HG02885 (cell line): ENCODE measurements around the gene MRPS9.

Experiments
- ATAC-seq: cut with Tn5 transposase; IDR thresholded peaks from one replicate; pipeline ENCODE4 v1.9.1; 2021; ENCODE audit warnings: mild to moderate bottlenecking; ENCODE audit not compliant: unreplicated experiment, poor library complexity

MRPS9 gene

DNA sequence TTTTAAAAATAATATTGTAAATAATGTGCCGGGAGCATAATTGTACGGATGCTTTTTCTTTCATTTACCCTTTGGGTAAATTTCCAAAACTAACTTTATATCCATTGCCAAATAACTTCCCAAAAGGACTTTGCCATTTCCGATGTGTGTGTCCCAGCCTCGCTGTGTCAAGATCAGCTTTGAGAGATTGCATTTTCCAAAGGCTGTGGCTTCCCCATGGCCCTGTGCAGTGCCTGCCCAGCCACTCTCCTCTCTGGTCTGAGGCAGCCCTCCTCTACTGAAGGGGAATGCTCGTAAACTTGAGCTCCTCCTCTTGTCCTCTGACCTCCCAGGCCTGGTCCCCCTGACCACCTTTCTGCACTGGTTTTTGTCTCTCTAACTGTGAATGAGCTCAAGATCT is 78.5 kb downstream of the MRPS9 start:
- ATAC-seq, result no peak

DNA sequence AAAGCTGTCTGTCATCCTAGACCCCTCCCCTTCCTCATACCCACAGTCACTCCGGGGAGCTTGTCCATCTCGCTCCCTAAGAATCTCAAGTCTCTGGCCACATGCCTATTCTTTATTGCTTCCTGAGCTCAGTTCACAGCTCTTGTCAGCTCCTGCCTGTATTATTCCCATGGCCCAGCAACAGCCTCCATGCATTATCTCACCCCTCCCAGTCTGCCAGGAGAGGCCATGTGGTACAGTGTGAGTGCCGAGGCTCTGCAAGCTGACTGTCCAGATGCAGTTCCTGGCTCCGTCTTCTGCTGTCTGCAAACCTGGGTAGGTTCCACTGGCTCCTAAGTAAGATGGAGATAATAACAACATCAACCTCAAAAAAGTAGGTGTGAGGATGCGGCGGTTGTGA is 79.7 kb downstream of the MRPS9 start:
- no peak for ATAC-seq

DNA sequence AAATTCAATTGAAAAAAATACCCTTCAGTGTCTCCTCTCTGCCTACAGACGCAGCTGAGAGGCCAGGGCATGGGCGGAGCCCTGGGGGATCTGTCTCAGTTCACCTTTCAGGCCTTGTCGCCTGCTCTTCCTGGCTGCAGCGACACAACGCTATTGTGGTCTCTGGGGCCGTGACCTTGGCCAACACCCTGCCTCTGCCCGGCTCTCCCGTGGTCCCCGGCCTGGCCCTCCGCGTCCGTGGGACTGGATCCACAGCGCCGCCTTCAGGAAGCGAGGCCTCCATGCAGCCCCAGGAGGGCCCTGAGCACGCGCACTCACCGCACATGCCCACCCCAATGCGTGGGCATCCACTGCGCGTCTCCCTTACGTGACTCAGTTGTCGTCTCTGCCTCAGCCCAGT is 81.1 kb downstream of the MRPS9 start:
- ATAC-seq, result no peak

DNA sequence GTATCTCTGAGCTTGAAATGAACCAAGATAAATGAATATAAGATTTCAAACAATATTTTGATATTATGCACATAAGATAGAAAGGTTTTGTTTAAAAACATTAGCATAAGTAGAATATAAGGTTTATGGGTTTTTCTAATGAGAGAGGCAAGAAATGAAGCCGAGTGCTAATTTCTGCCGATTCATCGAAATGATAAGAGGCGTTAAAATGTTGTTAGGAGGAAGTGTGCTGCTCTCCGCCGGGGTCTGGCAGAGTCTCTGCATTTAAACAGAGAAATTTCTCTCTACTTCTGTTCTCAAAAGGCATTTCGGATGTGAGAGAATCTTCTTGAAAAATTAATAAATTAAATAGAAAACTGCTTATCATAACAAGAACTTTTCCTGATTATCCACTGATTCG is 83.6 kb downstream of the MRPS9 start:
- no peak for ATAC-seq

DNA sequence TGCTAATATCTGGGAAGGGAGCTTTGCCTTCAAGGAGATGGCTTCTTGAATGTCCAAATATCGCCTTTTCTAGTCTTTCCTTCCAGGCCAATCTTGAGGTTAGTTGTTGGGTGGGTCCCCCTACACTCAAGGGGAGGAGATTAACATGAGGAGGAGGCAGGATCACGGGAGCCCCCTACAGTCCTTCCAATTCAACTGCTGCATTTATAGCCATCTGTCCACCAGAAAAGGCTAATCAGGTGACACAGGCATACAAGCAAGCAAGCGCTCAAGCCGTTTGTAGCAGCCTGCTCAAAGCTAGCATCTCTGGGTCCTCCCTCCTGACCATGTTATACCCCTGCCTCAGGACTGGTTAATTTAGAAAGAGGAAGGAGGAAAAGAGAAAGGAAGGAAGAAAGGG is 87.6 kb downstream of the MRPS9 start:
- ATAC-seq, result no peak

DNA sequence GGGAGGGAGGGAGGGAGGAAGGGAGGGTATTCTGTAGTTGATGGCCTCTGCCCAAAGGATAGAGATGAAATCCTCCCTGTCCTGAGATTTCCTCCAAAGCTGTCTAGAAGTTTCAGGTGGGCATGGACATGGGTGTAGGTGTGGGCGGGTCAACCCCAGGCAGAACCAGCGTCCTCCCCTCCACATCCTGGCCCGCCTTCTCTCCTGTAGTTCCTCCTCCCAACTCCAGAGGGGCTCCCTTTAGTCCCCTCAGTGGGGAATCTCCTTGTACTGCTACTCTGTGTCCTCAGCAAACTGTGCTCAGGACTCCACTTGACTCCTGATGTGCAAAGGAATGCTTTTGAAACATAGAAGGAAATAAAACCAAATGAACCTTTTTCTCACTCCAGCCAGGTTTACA is 88.1 kb downstream of the MRPS9 start:
- ATAC-seq, result no peak

DNA sequence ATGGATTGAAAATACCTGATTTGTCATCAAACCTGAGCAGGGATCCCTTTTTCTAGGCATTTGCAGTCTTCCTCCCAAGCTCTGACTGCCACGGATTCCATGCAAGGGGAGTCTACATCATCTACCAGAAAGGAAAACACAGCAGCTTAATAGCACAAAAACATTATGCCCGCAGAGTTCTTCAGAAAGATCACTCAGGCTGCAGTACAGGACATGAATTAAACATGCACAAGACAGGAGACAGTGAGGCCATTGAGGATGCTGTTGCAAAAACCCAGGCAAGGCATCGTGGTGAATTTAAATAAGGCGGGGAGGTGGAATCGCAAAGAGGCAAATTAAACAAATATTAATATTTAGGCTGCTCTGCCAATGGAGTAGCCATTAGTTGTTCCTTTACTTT is 88.5 kb downstream of the MRPS9 start:
- ATAC-seq, result no peak

DNA sequence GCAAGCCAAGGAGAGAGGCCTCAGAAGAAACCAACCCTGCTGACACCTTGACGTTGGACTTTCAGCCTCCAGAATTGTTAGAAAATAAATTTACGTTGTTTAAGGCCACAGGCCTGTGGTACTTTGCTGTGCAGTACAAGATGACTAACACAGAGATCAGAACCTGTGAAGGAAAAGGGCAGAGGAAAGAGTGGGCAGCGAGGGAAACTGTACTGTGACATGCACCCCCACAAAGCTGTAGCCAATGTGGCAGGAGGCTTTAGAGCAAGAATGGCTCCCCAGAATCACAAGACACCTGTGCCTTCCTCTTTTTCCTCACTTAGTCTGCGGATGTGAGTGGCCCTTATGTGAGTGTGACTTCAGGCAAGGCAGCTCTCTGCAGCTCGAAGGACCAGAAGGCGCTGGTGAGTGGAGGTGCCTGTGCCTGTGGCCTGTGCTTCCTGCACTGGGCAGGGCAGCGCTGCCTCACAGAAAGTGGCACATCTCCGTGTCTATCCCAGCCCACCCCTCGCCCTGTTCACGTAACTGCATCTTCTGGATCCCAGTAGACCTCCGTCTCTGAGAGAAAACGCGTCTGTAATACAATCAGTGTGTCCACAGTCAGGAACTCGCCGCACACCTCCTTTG is 89.5 kb downstream of the MRPS9 start:
- no peak for ATAC-seq

DNA sequence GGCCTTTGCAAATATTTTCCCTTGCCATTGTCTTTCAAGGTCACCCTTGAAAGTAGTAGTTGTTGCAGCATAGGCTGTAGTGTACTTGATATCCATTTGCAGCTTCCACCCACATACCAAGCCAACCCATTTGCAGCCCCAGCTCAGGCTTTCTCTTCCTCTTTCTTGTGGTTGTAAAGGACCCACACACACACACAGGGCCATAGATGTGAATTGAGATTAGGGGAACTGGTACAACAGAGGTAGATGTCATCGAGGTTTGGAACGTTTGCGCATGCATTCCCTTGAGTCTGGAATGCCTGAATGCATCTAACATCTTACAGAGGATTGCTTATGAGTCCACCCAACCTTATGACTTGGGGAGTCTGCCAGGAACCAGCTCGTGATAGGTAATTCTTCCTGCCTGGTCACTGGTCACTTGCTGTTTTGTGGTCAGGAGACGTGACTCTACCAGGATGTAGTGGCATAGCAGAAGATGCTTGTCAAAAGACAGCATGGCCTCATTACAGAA is 91.9 kb downstream of the MRPS9 start:
- peak; percentile 98 for ATAC-seq

DNA sequence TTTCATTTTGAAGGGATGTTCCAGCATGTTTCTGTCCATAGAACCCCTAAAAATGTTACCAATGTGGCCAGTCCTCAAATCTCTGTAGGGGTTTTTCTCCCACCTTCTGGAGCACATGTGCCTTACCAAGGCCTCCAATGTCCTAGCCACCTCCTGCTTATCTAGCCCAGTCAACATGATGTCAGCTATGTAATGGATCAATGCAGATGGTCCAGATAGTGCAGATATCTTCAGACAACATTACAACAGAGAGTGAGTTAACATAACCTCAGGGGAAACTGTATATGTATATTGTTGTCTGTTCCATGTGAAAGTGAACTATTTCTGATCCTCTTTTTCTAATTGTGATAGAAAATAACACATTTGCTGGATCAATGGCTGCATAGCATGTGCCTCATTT is 92.7 kb downstream of the MRPS9 start:
- ATAC-seq, result no peak

DNA sequence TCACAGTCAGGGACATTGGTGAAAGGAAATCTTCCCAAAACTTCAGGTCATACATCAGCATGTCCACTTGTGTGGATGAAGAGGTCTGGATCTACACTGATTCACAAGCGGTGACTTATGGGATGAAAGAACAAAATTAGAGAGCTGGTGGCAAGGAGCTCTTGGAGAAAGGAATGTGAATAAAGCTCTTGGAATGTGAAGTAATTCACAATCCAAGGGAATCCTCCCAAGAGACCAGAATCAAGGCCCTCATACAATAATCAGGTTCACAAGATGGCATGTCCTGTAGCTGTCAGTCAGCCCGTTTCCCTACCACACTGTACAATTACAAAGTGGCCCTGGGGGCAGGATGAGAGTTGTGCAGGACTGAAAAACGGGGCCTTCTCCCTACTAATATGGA is 96.2 kb downstream of the MRPS9 start:
- no peak for ATAC-seq

DNA sequence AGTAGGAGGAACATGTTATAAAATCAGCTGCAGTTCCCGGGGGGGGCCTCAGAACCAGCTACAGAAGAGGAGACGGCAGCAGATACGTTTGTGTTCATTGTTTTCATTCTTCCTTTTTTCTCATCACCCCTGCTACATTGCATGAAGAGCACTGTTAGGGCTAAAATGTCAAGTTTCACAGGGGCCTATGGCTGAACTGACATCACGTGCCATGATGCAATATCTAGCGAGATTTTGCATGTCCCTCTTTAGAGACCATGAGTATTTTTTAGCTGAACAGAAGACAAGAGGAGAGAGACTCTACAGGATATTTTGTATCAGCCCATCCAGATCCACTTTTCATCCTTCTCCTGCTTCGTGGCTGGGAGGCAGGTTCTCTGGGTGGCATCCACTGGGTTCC is 97.6 kb downstream of the MRPS9 start:
- no peak for ATAC-seq

DNA sequence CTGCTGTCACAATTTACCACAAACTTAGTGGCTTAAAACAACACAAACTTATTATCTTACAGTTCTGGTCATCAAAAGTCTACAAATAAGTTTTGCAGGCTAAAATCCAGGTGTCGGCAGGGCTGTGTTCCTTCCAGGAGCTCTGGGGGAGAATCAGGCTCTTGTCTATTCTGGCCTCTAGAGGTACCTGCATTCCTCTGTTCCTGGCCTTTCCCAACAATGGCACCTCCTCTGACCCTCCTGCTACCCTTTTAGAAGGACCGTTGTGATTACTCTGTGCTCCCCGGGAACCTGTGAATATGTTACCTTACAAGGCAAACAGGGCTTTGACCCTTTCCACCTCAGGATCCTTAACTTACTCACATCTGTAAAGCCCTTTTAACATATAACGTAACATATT is 98.5 kb downstream of the MRPS9 start:
- no peak for ATAC-seq

DNA sequence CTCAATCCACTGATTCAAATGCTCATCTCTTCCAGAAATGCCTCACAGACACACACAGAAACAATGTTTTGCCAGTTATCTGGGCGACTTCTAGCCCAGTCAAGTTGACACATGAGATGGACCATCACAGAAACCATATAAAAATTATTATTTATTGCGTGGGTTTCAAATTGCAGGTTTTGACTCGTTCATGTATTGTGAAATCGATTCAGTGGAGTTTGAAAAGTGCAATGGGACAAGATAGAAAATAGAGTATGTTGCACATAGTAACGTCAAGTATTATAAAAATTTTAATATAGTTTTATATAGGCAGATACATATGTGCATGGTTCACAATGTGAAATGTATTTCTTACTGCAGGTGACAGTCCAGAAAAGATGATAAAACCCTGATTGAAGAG is 100.8 kb downstream of the MRPS9 start:
- ATAC-seq, result no peak

DNA sequence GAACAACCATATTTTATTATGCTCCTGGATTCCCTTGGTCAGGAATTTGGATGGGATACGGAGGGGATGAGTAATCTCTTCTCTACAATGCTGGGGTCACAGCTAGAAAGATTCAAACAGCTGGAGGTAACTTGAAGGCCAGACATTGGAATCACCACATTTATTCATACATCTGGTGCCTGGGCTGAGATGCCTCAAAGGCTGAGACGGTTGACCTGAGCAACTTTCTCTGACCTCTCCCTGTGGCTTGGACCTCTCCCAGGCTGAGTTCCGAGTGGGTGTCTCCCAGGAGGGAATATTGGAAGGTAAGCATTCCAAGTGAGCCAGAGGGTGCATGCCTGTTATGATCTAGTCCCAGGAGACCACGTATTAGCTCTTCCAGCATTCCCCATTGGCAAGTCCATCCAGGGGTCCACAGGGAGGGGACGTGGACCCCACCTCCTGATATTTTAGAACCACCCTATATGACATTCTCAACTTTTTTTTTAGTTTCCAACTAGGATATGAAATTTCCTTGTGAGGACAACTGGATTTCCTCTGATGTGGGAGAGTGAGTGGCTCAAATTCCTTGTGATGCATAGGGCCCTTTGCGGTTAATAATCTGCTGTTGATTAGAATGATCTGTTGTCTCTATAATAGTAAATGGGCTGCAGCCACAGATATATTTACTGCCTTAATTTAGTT is 101.8 kb downstream of the MRPS9 start:
- no peak for ATAC-seq

DNA sequence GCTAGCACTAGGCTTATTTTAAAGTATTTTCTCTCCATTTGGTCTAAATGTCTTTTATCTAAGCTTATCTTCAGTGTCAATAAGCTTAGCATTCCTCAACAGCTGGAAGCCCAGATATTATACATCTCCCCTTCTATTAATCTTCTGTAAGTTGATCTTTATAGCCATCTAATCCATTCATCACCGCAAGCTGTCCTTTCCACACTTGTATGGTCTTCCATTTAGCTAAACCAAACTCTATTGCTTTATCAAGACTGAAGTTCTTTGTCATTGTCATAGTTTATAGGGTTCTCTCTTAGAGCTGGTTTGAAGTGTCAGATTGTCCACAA is 102.3 kb downstream of the MRPS9 start:
- no peak for ATAC-seq

DNA sequence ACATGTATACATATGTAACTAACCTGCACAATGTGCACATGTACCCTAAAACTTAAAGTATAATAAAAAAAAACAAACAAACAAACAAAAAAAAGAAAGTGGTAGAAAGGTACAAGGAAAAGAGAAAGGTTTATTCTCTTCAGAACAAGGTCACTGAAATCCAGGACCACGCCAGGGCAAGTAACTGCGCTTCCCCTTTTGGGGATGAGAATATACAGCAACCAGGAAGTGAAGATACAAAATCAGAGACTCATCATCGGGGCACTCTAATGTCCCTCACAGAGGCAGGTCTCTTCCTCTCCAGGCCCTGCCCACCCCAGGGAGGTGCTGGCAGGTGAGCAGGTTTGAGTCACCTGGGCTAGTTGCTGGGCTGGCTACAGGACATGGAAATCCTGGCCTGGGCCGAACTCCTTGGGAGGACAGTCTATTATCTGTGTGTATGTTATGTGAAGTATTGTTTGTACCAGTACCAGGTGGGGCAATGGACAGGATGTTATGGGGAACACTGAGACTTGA is 103.3 kb downstream of the MRPS9 start:
- no peak for ATAC-seq

DNA sequence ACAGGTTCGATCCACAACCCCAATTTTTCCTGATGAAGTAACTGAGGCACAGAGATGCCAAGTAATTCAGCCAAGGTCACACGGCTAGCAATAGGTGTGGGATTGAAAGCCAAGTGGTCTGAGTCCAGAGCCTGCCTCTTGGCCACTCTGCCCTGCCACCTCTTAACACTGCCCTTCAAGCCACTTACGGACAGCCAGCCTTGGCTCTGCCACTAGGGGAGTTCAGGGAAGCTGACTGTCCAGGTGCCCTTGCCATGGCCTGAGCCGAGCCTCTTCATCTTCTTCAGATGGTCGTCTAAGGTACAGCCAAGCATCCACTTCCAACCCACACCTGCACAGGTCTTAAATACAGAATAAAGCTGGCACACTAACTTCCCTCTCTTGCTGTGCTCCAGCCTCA is 104.4 kb downstream of the MRPS9 start:
- no peak for ATAC-seq

DNA sequence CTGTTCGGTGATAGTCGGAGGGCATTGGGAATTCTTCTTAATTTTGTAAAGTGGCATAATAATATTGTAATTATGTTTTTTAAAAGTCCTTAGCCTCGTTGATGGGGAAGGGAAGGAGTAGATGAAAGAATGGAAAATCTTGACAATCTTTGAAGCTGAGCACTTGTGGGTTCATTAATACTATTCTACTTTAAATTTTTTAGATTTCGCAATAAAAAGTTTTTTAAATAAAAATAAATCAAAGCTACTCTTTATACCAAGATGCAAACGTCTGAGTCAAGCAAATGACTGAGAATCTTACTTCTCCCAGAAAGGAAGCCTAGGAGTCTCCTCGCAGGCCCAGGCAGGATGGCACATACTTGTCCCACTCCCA is 105.2 kb downstream of the MRPS9 start:
- ATAC-seq, result no peak

DNA sequence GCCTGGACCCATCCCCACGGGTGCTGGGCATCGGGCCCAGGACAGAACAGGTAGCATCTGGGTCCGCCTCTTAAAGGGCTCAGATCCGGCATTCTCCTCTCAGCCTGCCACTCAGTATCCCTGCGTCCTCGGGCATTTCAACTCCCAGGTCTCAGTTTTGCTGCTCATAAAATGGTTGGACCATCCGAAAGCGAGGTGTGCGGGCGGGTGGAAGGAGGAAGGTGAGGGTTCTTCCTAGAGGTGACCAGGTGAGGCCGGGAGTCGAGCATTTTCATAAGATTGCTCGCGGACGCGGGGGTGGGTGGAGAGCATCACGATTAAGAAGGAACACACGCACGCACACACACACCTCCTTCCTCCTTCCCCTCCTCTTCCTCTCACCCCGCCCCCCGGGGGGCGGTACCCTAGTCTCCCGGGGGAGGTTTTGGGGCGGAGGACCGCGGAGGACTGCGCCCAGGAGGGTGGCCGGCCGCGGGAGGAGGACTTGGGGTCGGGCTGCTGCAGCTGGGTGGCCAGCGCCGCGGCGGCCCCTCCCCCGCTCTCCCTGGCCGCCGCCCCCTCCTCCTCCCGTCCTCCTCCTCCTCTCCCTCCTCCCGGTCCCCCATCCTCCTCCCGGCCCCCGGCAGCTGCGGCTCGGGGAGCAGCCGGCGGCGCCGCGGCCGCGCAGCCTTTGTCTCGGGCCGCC is 105.7 kb downstream of the MRPS9 start:
- ATAC-seq, result peak; percentile 65

DNA sequence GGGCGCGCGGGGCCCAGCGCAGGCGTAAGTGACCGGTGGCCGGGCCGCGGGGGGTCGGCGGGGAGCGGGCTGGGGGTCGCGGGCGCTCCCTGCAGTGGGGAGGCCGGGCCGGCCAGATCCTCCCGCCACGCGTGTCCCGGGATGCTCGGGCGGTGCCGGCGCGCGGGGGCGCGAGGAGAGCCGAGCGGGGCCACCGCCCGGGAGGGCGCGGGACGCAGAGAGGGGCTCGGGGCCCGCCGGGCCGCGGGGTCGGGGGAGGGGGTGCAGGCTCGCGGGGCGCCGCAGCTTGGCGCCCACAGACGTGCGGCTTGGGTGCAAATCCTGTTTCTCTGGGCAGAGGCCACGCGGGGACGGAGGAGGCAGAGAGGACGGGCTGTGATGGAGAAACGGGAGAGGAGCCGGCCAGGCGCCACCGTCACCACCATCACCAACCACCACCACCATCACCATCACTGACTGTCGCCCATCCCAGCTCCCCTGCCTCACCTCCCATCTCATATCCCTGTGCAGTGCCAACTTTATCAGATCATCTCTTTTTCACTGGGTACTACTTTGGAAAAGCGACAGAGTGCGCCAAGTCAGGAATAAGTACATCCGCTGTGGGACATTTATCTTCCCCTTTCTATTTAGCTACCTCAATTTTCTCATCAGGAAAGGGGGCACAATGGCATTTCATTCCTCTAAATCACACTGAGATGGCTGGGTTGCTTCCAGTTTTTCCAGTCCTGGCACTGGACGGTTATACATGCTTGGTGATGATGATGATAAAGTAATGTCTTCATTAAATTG is 106.5 kb downstream of the MRPS9 start:
- no peak for ATAC-seq
